Cortex of kidney (tissue), 1 donor: ENCODE data around the gene TPRG1.
"Not testable (repeated sequence)": the region's sequence is repeated elsewhere in the genome, so short reads cannot be mapped to it uniquely, and the experiment has no call there.

ENCODE experiments used
- DNase-seq: peaks from one replicate; lab custom pipeline; 2025; lab: John Stamatoyannopoulos, UW

Gene TPRG1

GRCh38 chr3:189316296-189317019, 144.7 kb downstream of the TPRG1 start:
- DNase-seq = no peak

GRCh38 chr3:189317911-189318310, 146.1 kb downstream of the TPRG1 start:
- DNase-seq = no peak

DNA sequence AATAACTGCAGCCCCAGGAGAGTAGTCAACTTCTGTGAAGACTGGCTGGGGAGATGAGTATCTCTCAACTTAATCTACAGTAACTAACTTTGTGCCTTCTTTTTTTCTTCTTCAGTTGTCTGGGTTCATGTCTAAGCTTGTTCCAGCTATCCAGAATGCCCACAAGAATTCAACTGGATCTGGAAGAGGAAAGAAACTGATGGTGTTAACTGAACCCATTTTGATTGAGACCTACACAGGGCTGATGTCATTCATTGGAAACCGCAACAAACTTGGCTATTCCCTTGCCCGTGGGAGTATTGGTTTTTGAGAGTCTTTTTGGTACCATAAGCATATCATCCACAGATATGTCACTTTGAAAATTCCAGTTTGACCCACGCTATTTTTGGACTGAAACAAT, 148.7 kb downstream of the TPRG1 start:
- no peak for DNase-seq

- no peak for DNase-seq
Measured at GRCh38 chr3:189322339-189322738, 150.6 kb downstream of the TPRG1 start.

DNA sequence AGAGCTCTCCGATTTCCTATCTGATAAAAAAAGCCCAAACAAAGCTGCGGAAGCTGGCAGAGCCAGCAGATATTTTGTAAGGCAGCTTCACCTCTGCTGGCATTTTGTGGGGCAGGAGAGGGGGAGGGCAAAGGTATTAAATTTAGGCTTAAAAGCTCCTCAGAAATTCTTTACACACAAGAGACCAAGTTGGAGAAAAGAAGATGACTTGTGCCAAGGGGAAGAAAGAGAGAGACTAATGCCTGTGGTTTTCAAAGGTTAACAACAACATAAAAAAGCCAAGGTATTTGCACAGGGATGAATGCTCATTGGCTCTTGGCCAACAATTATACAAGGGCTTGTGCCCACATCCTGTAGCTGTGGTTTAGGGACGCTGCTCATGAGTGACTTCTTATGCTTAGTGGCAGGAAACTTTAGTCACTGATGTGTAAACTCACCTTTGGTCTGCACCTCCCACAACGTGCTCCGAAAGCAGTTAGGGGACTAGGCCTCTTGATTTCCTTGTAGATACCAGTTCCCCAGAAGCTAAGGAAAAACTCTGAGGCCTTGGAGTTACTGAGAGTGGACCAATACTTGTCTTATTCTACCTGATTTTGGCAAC, 152.9 kb downstream of the TPRG1 start:
- DNase-seq = no peak

DNA sequence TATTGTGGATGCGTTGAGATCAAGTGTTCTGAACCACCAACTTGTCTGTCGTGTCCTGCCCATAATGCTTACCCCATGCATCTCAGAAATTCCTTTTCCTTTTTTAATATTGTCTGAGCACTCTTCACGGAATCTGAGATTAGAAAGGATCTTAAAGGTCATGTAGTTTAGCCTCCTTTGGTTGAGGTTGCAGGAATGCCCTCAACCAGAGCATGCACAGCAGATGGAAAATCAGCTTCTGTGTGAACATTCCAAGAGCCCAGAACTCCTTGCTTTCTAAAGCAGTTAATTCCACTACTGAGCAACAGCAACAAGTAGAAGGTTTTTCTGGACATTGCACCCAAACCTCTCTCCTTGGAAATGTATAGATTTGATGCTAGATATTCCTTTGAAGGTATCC, 153.7 kb downstream of the TPRG1 start:
- DNase-seq = no peak

GRCh38 chr3:189329630-189330029, 157.9 kb downstream of the TPRG1 start:
- DNase-seq = not testable (repeated sequence)

DNA sequence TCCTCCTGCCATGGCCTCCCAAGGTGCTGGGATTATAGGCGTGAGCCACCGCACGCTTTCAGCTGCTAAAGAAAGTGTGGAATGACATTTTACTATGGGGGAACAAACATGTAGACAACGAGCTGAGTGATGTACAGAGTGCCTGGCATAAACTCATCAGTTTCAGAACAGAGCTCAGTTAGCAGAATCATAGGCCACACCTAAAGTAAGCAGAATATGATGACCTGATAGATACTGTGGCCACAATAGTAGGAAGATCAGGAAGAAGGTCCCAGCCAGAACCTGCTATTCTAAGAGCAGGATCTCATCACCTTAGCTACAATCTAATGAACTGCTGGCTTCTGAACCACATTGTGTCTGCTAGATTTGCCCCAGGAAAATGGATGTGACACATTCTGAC, 158.3 kb downstream of the TPRG1 start:
- DNase-seq = no peak

DNA sequence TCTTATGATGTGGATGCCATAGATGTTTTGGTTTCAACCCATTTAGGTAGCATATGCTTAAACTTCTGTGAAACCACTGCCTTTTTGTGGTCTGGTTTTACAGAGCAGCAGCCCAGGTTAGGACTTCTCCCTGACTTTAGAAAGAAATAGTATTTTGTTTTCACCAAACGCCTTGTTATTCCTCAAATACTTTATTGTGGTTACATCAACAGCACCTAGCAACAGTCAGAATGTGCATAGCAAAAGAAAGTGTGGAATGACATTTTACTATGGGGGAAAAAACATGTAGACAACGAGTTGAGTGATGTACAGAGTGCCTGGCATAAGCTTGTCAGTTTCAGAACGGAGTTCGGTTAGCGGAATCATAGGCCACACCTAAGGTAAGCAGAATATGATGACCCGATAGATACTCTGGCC, 159.2 kb downstream of the TPRG1 start:
- no peak for DNase-seq

GRCh38 chr3:189334064-189334920, 162.5 kb downstream of the TPRG1 start:
- DNase-seq = no peak

DNA sequence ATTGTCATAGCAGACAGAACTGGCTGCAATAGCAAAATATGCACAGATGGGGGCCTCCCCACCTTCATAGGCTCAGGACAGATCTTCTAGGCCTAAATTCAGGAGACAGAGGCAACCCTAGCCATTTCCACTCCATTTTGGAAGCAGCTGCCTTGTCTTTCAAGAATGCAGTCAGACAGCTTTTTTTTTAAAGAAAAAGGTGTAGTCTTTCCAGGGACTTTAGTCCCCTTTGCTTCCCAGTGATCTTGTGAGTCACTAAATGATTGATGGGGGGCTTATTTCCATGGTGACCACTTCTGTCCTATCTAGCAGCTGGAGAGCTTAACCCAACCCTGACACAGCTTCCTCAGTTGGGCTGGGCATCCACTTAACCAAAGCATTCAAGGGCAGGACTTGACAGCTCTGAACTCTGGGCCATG, 165.9 kb downstream of the TPRG1 start:
- DNase-seq = no peak

DNA sequence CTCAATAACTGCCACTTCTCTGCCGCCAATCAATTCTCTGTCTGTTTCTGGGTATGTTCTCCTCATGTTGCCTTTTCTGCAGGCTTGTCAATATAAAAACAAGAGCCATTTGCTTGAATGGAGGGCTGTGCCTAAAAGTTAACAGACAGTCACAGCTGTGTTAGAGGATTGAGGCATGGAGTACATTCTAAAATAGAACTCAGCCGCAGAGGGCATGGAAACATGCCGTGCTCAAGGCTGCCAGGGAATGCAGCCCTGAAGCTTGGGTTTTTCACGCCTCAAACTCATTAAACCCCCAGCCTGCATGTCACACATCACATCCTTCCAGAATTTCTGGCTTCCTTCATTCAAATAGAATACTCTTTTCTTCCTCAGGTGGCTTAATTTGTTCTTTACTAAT, 166.6 kb downstream of the TPRG1 start:
- no peak for DNase-seq

GRCh38 chr3:189339996-189340395, 168.2 kb downstream of the TPRG1 start:
- DNase-seq = no peak

- DNase-seq = no peak
Measured at GRCh38 chr3:189340680-189341460, 169.1 kb downstream of the TPRG1 start.

DNA sequence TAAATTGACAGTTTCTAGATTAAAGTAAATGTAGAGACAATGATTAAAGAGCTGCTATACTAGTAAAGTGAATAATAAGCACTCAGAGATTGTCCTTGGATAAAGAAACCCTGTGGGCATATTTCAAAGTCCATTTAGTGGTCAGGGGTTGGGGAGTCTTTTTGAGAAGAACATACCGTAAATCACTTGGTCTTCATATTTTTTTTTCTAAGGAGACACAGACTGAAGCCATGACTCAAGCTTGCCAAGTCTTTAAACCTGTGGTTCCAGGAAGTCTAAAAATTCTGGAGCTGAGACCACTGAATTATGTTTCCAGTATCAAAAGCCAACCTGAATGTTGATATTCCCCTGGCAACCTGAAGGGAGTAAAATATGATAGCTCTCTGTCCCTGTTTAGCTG, 171.0 kb downstream of the TPRG1 start:
- no peak for DNase-seq

- no peak for DNase-seq
Measured at GRCh38 chr3:189344996-189345395, 173.2 kb downstream of the TPRG1 start.

DNA sequence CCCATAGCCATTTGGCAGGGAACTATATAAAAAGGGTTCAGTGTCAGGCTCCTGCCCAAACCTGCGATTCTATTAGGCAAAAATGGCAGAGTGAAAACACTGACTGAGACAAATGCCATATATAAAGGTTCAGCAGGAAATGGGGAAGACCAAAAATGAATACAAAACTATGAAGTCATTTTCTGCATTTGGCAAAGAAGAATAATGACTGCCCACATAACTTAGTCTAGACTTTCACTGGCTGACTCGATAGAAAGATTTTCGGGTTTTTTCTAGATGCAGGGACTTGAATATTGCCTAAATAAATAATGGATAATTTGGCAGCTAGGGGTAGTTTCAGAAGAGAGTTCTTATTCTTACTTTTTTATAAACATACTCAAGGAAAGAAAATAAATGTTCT, 178.0 kb downstream of the TPRG1 start:
- no peak for DNase-seq

GRCh38 chr3:189353318-189353965, 181.7 kb downstream of the TPRG1 start:
- no peak for DNase-seq

DNA sequence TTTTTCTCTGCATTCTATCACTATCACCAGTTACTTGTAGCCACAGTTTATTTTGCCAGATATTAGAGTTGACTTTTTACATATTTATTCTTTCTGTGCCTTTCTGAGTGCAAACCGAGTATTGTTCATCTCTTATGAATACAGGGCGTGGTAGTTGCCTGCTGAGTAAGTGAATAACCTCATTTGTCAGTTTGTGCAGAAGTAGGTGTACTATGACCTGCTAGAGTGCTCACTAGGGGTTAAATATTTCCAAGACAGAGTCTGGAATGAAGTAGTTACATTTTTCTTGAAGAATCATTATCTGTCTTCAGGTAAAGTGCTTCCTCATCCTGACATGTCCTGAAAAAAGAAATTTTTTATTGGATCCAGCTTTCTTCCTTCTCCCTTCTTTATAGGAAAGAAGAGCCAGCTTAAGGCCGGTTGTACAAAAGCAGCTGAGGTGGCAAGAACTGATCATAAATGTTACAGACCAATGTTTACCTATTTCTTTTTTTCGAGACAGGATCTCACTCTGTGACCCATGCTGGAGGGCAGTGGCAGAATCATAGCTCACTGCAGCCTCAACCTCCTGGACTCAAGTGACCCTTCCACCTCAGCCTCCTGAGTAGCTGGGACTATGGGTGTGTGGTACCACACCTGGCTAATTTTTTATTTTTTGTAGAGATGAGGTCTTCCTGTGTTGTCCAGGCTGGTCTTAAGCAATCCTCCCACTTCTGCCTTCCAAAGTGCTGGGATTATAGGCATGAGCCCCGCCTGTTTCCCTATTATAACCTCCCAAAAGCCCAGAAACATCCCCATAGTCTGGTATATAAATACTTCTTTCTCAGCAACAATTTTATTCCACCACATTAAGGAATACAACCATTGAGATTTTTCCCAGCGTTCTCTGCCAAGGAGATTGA, 182.5 kb downstream of the TPRG1 start:
- no peak for DNase-seq

DNA sequence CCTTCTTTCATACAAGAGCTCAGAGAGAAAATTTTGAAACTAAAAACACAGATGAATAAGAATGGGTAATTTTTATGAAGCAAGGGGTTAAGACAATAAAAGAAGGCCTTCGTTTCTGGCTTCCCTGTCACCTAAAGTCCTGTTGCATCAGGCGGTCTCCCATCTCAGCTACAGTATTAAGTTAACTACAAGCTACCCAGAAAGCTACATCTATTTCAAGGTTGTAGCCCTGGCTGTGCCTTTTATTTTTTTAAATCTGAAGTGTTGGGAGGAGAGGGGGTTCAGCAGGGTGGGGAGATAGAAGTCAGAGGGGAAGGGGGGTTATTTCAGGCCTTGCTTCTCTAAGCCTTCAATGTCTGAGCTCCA, 183.3 kb downstream of the TPRG1 start:
- DNase-seq = no peak
